SU-DHL-6 (cell line): ENCODE data around the gene TOP2B.

ENCODE experiments used
- CTCF ChIP-seq: fragments of 200-600 bp; sonication (generic); IDR thresholded peaks from one replicate; pipeline ENCODE4 v1.5.1; 2017; ENCODE audit warnings: antibody characterized with exemption, mild to moderate bottlenecking, low read length, moderate library complexity; ENCODE audit not compliant: insufficient read depth, poor library complexity, severe bottlenecking
- EZH2phosphoT487 ChIP-seq: fragments of 200-600 bp; sonication (generic), shearing (Covaris generic); conservative IDR thresholded peaks from 2 replicates; pipeline ENCODE4 v1.6.1; 2018; ENCODE audit warnings: mild to moderate bottlenecking, antibody characterized with exemption, low read length, moderate library complexity, mixed read lengths

GRCh38 chr3:25580534-25580933 lies 84.2 kb downstream of the TOP2B start:
- TF ChIP-seq CTCF (no peak), EZH2phosphoT487 (no peak)
